SK-N-SH treated with all-trans-retinoic acid at 6 μM for 48 hours (cell line): Measurements from ENCODE around the gene SLC10A6.

Experiments used
- ATAC-seq: fragments of 200-7000 bp; cut with Tn5 transposase; 3 replicates; pipeline ENCODE4 v1.9.1; 2020; ENCODE audit warnings: mild to moderate bottlenecking, moderate library complexity
- ARNTL ChIP-seq: fragments of 450-650 bp; formaldehyde crosslinking; IDR thresholded peaks from 2 replicates; pipeline ENCODE4 v1.5.0; 2020; ENCODE audit warnings: low read depth, mild to moderate bottlenecking, moderate library complexity, borderline replicate concordance
- CSDC2 ChIP-seq: fragments of 250-450 bp; sonication (Bioruptor Pico); IDR thresholded peaks from 2 replicates; pipeline ENCODE4 v1.5.0; 2020; ENCODE audit warnings: mild to moderate bottlenecking, moderate library complexity
- ESRRG ChIP-seq: fragments of 250-450 bp; sonication (Bioruptor Pico); IDR thresholded peaks from 2 replicates; pipeline ENCODE4 v1.6.1; 2021; ENCODE audit warnings: mild to moderate bottlenecking
- GLIS3 ChIP-seq: fragments of 250-450 bp; sonication (Bioruptor Pico); IDR thresholded peaks from 2 replicates; pipeline ENCODE4 v1.5.0; 2020; ENCODE audit warnings: mild to moderate bottlenecking, moderate library complexity
- ISL1 ChIP-seq: fragments of 250-450 bp; sonication (Bioruptor Pico); IDR thresholded peaks from 2 replicates; pipeline ENCODE4 v2.1.2; 2022; ENCODE audit warnings: mild to moderate bottlenecking, moderate library complexity
- OSR1 ChIP-seq: fragments of 250-450 bp; sonication (Bioruptor Pico); IDR thresholded peaks from 2 replicates; pipeline ENCODE4 v1.8.0; 2022; ENCODE audit warnings: moderate library complexity, mild to moderate bottlenecking, inconsistent platforms
- PPARA ChIP-seq: fragments of 250-450 bp; sonication (Bioruptor Pico); IDR thresholded peaks from 2 replicates; pipeline ENCODE4 v1.5.0; 2020; ENCODE audit warnings: mild to moderate bottlenecking, borderline replicate concordance
- RARB ChIP-seq: fragments of 250-450 bp; sonication (Bioruptor Pico); IDR thresholded peaks from 2 replicates; pipeline ENCODE4 v1.8.0; 2021; ENCODE audit warnings: mild to moderate bottlenecking, moderate library complexity
- SNAI2 ChIP-seq: fragments of 250-450 bp; sonication (Bioruptor Pico); IDR thresholded peaks from 2 replicates; pipeline ENCODE4 v1.5.0; 2020; ENCODE audit warnings: mild to moderate bottlenecking, moderate library complexity
- TCF4 ChIP-seq: fragments of 250-450 bp; sonication (Bioruptor Pico); IDR thresholded peaks from 2 replicates; pipeline ENCODE4 v1.8.0; 2021; ENCODE audit warnings: mild to moderate bottlenecking, moderate library complexity, borderline replicate concordance
- TOX ChIP-seq: fragments of 250-450 bp; sonication (Bioruptor Pico); IDR thresholded peaks from 2 replicates; pipeline ENCODE4 v1.8.0; 2021; ENCODE audit warnings: mild to moderate bottlenecking, moderate library complexity, borderline replicate concordance
- ZC3H10 ChIP-seq: fragments of 250-450 bp; sonication (Bioruptor Pico); IDR thresholded peaks from 2 replicates; pipeline ENCODE4 v1.5.1; 2021; ENCODE audit warnings: mild to moderate bottlenecking, moderate library complexity
- ZFP3 ChIP-seq: fragments of 250-450 bp; sonication (Bioruptor Pico); IDR thresholded peaks from 2 replicates; pipeline ENCODE4 v1.5.0; 2020; ENCODE audit warnings: mild to moderate bottlenecking, moderate library complexity
- ZFP30 ChIP-seq: fragments of 450-650 bp; formaldehyde crosslinking; IDR thresholded peaks from 2 replicates; pipeline ENCODE4 v1.5.0; 2022; ENCODE audit warnings: mild to moderate bottlenecking, moderate library complexity
- ZNF565 ChIP-seq: fragments of 450-650 bp; formaldehyde crosslinking; conservative IDR thresholded peaks from 2 replicates; pipeline ENCODE4 v1.5.0; 2020; ENCODE audit warnings: low read depth, mild to moderate bottlenecking, moderate library complexity
- ZNF70 ChIP-seq: fragments of 450-650 bp; formaldehyde crosslinking; IDR thresholded peaks from 2 replicates; pipeline ENCODE4 v1.5.0; 2020; ENCODE audit warnings: mild to moderate bottlenecking, moderate library complexity
- ZNF8 ChIP-seq: fragments of 450-650 bp; formaldehyde crosslinking; IDR thresholded peaks from 2 replicates; pipeline ENCODE4 v1.5.0; 2020; ENCODE audit warnings: mild to moderate bottlenecking, moderate library complexity
- TF ChIP-seq, protein P1 (sequence below): fragments of 250-450 bp; sonication (Bioruptor Pico); IDR thresholded peaks from 2 replicates; pipeline ENCODE4 v1.5.1; 2021; ENCODE audit warnings: mild to moderate bottlenecking, moderate library complexity
- TF ChIP-seq, protein P2 (sequence below): fragments of 250-450 bp; sonication (Bioruptor Pico); IDR thresholded peaks from 2 replicates; pipeline ENCODE4 v1.5.0; 2020; ENCODE audit warnings: mild to moderate bottlenecking, moderate library complexity
- TF ChIP-seq, protein P3 (sequence below): fragments of 250-450 bp; sonication (Bioruptor Pico); IDR thresholded peaks from 2 replicates; pipeline ENCODE4 v1.5.1; 2020; ENCODE audit warnings: low read depth, mild to moderate bottlenecking, moderate library complexity
- TF ChIP-seq, protein P4 (sequence below): fragments of 250-450 bp; sonication (Bioruptor Pico); IDR thresholded peaks from 2 replicates; pipeline ENCODE4 v1.8.0; 2020; ENCODE audit warnings: mild to moderate bottlenecking, moderate library complexity, borderline replicate concordance
- TF ChIP-seq, protein P5 (sequence below): fragments of 250-450 bp; sonication (Bioruptor Pico); IDR thresholded peaks from 2 replicates; pipeline ENCODE4 v1.8.0; 2021; ENCODE audit warnings: low read depth, mild to moderate bottlenecking, moderate library complexity, borderline replicate concordance

SLC10A6 gene

DNA sequence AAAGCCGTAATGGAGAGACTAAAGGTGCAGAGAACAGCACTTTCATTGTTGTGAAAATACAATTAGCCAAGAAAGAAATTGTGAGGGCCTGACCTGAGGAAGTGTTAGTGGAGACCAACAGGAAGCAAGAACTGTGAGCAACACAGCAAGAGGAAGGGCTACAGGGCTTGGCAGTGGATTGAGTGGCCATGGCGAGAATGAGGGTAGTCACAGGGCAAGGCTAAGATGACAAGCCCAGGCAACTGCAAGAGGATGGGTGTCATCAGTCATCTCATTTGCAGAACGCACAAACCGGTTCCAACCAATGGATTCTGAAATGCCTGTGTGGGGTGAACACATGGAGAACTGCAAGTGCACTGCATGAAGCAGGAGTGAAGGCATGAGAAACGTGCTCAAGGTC is 3.6 kb downstream of the SLC10A6 start:
- no peak for ATAC-seq
- TF ChIP-seq ZFP3 (CRISPR knock-in tag): no peak
- no peak for TF ChIP-seq GLIS3 (CRISPR knock-in tag)
- TF ChIP-seq SNAI2: no peak
- TF ChIP-seq ZNF565 (CRISPR knock-in tag): no peak
- TF ChIP-seq ARNTL (CRISPR knock-in tag): no peak
- TF ChIP-seq ZNF8: no peak
- TF ChIP-seq ZFP30: no peak
- no peak for TF ChIP-seq OSR1 (CRISPR knock-in tag)
- TF ChIP-seq ISL1 (CRISPR knock-in tag): no peak
- TF ChIP-seq, protein P1, sequence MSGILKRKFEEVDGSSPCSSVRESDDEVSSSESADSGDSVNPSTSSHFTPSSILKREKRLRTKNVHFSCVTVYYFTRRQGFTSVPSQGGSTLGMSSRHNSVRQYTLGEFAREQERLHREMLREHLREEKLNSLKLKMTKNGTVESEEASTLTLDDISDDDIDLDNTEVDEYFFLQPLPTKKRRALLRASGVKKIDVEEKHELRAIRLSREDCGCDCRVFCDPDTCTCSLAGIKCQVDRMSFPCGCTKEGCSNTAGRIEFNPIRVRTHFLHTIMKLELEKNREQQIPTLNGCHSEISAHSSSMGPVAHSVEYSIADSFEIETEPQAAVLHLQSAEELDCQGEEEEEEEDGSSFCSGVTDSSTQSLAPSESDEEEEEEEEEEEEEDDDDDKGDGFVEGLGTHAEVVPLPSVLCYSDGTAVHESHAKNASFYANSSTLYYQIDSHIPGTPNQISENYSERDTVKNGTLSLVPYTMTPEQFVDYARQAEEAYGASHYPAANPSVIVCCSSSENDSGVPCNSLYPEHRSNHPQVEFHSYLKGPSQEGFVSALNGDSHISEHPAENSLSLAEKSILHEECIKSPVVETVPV (CRISPR knock-in tag): no peak
- no peak for TF ChIP-seq TCF4 (CRISPR knock-in tag)
- TF ChIP-seq TOX (CRISPR knock-in tag): no peak
- no peak for TF ChIP-seq CSDC2 (CRISPR knock-in tag)
- no peak for TF ChIP-seq RARB
- no peak for TF ChIP-seq ESRRG
- TF ChIP-seq, protein P2, sequence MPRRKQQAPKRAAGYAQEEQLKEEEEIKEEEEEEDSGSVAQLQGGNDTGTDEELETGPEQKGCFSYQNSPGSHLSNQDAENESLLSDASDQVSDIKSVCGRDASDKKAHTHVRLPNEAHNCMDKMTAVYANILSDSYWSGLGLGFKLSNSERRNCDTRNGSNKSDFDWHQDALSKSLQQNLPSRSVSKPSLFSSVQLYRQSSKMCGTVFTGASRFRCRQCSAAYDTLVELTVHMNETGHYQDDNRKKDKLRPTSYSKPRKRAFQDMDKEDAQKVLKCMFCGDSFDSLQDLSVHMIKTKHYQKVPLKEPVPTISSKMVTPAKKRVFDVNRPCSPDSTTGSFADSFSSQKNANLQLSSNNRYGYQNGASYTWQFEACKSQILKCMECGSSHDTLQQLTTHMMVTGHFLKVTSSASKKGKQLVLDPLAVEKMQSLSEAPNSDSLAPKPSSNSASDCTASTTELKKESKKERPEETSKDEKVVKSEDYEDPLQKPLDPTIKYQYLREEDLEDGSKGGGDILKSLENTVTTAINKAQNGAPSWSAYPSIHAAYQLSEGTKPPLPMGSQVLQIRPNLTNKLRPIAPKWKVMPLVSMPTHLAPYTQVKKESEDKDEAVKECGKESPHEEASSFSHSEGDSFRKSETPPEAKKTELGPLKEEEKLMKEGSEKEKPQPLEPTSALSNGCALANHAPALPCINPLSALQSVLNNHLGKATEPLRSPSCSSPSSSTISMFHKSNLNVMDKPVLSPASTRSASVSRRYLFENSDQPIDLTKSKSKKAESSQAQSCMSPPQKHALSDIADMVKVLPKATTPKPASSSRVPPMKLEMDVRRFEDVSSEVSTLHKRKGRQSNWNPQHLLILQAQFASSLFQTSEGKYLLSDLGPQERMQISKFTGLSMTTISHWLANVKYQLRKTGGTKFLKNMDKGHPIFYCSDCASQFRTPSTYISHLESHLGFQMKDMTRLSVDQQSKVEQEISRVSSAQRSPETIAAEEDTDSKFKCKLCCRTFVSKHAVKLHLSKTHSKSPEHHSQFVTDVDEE (CRISPR knock-in tag): no peak
- TF ChIP-seq, protein P3, sequence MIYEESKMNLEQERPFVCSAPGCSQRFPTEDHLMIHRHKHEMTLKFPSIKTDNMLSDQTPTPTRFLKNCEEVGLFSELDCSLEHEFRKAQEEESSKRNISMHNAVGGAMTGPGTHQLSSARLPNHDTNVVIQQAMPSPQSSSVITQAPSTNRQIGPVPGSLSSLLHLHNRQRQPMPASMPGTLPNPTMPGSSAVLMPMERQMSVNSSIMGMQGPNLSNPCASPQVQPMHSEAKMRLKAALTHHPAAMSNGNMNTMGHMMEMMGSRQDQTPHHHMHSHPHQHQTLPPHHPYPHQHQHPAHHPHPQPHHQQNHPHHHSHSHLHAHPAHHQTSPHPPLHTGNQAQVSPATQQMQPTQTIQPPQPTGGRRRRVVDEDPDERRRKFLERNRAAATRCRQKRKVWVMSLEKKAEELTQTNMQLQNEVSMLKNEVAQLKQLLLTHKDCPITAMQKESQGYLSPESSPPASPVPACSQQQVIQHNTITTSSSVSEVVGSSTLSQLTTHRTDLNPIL (CRISPR knock-in tag): no peak
- TF ChIP-seq, protein P4, sequence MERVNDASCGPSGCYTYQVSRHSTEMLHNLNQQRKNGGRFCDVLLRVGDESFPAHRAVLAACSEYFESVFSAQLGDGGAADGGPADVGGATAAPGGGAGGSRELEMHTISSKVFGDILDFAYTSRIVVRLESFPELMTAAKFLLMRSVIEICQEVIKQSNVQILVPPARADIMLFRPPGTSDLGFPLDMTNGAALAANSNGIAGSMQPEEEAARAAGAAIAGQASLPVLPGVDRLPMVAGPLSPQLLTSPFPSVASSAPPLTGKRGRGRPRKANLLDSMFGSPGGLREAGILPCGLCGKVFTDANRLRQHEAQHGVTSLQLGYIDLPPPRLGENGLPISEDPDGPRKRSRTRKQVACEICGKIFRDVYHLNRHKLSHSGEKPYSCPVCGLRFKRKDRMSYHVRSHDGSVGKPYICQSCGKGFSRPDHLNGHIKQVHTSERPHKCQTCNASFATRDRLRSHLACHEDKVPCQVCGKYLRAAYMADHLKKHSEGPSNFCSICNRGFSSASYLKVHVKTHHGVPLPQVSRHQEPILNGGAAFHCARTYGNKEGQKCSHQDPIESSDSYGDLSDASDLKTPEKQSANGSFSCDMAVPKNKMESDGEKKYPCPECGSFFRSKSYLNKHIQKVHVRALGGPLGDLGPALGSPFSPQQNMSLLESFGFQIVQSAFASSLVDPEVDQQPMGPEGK (CRISPR knock-in tag): no peak

DNA sequence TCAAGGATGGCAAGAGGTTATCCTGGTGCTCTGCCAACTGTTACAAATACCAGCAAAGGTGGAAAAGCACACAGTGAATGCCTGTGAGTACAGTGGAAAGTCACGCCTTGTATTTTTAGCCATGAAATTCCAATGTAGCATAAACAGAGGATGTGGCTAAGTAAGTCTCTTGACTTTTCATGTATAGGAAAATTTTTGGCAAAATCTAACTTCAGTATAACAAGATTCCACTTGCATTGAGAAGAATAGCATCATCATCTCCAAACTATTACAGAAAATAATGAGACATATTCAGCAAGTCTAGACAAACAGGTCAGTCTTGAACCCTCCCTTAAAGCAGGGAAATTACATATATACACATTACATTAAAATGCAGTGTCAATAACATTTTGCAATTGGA is 7.9 kb downstream of the SLC10A6 start:
- no peak for ATAC-seq
- TF ChIP-seq TOX (CRISPR knock-in tag) (no peak), ZFP3 (CRISPR knock-in tag) (no peak), SNAI2 (no peak), PPARA (CRISPR knock-in tag) (no peak), RARB (no peak), ZC3H10 (CRISPR knock-in tag) (no peak), ARNTL (CRISPR knock-in tag) (no peak), CSDC2 (CRISPR knock-in tag) (no peak), ZNF70 (CRISPR knock-in tag) (no peak), GLIS3 (CRISPR knock-in tag) (no peak), ZNF8 (no peak), TCF4 (CRISPR knock-in tag) (no peak), OSR1 (CRISPR knock-in tag) (no peak)
- TF ChIP-seq, protein P5, sequence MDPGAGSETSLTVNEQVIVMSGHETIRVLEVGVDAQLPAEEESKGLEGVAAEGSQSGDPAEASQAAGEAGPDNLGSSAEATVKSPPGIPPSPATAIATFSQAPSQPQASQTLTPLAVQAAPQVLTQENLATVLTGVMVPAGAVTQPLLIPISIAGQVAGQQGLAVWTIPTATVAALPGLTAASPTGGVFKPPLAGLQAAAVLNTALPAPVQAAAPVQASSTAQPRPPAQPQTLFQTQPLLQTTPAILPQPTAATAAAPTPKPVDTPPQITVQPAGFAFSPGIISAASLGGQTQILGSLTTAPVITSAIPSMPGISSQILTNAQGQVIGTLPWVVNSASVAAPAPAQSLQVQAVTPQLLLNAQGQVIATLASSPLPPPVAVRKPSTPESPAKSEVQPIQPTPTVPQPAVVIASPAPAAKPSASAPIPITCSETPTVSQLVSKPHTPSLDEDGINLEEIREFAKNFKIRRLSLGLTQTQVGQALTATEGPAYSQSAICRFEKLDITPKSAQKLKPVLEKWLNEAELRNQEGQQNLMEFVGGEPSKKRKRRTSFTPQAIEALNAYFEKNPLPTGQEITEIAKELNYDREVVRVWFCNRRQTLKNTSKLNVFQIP (CRISPR knock-in tag): no peak
- TF ChIP-seq, protein P2 (CRISPR knock-in tag): no peak
- TF ChIP-seq, protein P3 (CRISPR knock-in tag): no peak
